WERI-Rb-1 (cell line): ENCODE results near the gene AFTPH.
"Not testable (repeated sequence)": the region's sequence is repeated elsewhere in the genome, so short reads cannot be mapped to it uniquely, and the experiment has no call there.

Experiments used
- DNase-seq: peaks from one replicate; pipeline ENCODE4 v3.0.0-alpha.2; 2020
- H3K27ac ChIP-seq: fragments of 250-450 bp; sonication (Bioruptor Pico); 2 replicates; pipeline ENCODE4 v1.5.1; 2020; ENCODE audit warnings: mild to moderate bottlenecking, moderate library complexity
- H3K27me3 ChIP-seq: fragments of 250-450 bp; sonication (Bioruptor Pico); 2 replicates; pipeline ENCODE4 v1.5.1; 2021; ENCODE audit warnings: mild to moderate bottlenecking, low read depth, moderate library complexity; ENCODE audit not compliant: insufficient read depth, severe bottlenecking
- H3K36me3 ChIP-seq: fragments of 250-450 bp; sonication (Bioruptor Pico); 2 replicates; pipeline ENCODE4 v1.5.1; 2020; ENCODE audit warnings: mild to moderate bottlenecking, moderate library complexity
- H3K4me3 ChIP-seq: 2 replicates; pipeline ENCODE4 v1.5.1; 2011; ENCODE audit warnings: low read depth, mild to moderate bottlenecking, control low read depth, low read length
- H3K9me3 ChIP-seq: fragments of 250-450 bp; sonication (Bioruptor Pico); 2 replicates; pipeline ENCODE4 v1.5.1; 2021; ENCODE audit warnings: mild to moderate bottlenecking, moderate library complexity; ENCODE audit not compliant: severe bottlenecking
- TF ChIP-seq, protein P1 (sequence below): IDR thresholded peaks from 2 replicates; pipeline ENCODE4 v1.5.1; 2011; ENCODE audit warnings: low read depth, mild to moderate bottlenecking, control low read depth, inconsistent platforms, low read length

AFTPH gene

DNA sequence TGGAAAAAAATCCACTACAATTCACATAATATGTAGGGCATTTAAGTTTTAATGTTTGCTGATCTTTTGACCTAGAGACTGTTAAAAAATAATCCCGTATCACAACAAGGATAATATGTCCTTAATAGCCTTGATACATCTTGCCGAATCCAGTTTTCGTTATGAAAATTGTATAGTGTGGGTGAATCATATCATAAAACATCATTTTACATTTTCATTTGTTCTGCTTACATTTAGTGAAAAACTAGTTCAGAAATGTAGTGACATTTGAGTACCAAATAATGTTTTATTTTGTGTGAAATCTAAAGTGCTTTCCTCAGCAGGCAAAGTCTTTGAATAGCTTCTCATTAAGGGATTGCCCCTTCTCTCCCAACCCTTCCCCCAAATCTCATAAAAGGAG, 1.9 kb downstream of the AFTPH start:
- no peak overlapping the region for H3K27ac ChIP-seq
- no peak for DNase-seq
- H3K27me3 ChIP-seq: no peaks in the 10 kb centered on the region
- TF ChIP-seq, protein P1, sequence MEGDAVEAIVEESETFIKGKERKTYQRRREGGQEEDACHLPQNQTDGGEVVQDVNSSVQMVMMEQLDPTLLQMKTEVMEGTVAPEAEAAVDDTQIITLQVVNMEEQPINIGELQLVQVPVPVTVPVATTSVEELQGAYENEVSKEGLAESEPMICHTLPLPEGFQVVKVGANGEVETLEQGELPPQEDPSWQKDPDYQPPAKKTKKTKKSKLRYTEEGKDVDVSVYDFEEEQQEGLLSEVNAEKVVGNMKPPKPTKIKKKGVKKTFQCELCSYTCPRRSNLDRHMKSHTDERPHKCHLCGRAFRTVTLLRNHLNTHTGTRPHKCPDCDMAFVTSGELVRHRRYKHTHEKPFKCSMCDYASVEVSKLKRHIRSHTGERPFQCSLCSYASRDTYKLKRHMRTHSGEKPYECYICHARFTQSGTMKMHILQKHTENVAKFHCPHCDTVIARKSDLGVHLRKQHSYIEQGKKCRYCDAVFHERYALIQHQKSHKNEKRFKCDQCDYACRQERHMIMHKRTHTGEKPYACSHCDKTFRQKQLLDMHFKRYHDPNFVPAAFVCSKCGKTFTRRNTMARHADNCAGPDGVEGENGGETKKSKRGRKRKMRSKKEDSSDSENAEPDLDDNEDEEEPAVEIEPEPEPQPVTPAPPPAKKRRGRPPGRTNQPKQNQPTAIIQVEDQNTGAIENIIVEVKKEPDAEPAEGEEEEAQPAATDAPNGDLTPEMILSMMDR: no peak
- no peaks in the 10 kb centered on the region for H3K9me3 ChIP-seq
- H3K36me3 ChIP-seq: peaks cover 3% of the 10 kb centered on the region; the same call in 1 of the 2 replicates
- no peak overlapping the region for H3K4me3 ChIP-seq

DNA sequence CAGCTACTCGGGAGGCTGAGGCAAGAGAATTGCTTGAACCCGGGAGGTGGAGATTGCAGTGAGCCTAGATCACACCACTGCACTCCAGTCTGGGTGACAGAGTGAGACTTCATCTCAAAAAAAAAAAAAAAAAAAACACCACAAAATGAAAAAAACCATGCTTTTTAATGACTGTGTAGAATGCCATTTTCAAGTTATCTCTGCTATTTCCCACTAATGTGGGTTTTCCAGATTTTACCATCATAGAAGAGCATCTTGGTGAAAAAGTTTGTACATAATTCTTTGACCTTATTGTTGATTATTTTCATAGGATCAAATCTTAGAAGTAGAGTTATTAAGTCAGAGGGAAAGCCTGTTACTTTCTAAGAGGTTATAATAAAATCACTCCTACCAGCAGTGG, 6.8 kb downstream of the AFTPH start:
- not testable (repeated sequence) for H3K27me3 ChIP-seq, H3K36me3 ChIP-seq, H3K4me3 ChIP-seq, DNase-seq, H3K27ac ChIP-seq, H3K9me3 ChIP-seq

DNA sequence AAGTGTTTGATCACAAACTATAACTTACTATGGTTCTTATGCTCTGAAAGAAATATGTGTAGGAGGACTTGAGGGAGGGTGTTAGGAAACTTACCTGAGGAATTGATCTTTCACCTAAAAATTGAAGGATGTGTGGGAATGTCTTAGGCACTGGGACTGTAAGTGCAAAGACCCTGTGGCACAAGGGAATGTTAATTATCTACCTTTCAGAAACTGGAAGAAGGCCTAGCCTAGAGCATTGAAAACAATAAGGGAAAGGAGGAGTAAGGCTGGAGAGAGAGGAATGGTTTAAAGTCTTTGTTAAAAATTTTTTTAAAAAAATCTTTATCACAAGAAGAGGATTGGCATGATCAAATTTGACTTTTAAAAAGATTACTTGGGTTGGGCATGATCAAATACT, 7.9 kb downstream of the AFTPH start:
- no peaks in the 10 kb centered on the region for H3K9me3 ChIP-seq
- TF ChIP-seq, protein P1: no peak
- H3K27me3 ChIP-seq: no peaks in the 10 kb centered on the region
- no peak for DNase-seq
- no peak overlapping the region for H3K4me3 ChIP-seq
- H3K36me3 ChIP-seq: no peaks in the 10 kb centered on the region; the same call in 1 of the 2 replicates
- H3K27ac ChIP-seq: no peak overlapping the region

DNA sequence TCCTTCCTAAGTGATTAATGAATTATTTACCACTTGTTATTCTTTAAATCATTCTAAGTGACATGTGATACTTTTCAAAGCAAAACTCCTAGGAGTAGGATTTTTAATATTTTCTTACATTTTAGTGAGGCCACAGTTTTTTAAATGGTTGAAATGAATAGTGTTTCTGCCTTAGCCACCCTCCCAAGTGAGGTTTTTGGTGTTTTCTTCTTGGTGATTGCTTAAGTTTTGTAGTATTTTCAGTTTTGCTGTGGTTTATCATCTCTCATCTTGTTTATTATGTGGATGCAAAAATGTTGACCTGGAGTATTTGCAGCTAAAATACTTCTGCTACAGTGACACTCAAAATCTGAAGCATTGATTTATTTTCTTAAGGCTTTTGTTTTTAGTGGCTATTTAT, 9.8 kb downstream of the AFTPH start:
- DNase-seq: no peak
- Histone ChIP-seq H3K27me3 (no peaks in the 10 kb centered on the region), H3K9me3 (no peaks in the 10 kb centered on the region), H3K27ac (no peak overlapping the region), H3K4me3 (no peak overlapping the region), H3K36me3 (no peaks in the 10 kb centered on the region)
- TF ChIP-seq, protein P1: no peak

DNA sequence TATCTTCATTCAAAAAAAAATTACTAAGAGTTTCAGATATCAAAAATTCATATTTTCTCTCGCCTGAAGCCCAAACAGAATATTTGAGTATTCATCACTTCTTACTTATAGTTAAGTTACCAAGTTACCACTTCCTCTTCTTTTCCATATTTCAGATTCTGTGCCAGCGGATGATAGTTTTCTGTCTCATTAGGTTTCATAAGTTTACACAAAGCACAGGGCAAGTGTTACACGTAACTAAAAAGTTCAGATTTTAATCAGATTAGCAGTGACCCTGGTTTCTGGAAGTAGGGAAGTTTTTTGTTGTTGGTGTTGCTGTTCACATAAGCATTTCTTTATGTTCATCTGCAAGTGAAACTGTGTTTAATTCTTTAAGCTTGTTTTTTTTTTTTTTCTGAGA, 10.2 kb downstream of the AFTPH start:
- no peaks in the 10 kb centered on the region for H3K9me3 ChIP-seq
- H3K27ac ChIP-seq: no peak overlapping the region
- no peaks in the 10 kb centered on the region for H3K36me3 ChIP-seq
- no peaks in the 10 kb centered on the region for H3K27me3 ChIP-seq
- DNase-seq: no peak
- TF ChIP-seq, protein P1: no peak
- H3K4me3 ChIP-seq: no peak overlapping the region

DNA sequence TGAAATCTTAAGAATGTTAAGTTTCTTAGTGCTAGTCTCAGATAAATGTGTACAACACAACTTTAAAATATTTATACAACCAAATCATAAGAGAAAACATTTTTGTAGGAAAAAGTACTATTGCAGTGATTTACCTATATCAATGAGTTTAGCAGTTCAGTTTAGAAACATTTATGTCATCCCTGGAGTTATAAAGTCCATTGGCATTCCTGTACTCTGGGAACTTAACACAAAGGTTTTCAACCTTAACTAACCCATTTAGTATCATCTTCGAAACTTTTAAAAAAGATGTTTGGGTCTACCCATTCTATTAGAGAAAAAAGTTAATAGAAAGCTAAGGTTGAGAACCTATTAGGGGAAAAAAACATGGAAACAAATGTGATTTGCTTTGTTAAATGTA, 10.9 kb downstream of the AFTPH start:
- DNase-seq: no peak
- no peak overlapping the region for H3K4me3 ChIP-seq

More for the DNA sequence above, 10.9 kb downstream of the AFTPH start:
- Histone ChIP-seq H3K27ac (no peak overlapping the region), H3K36me3 (no peaks in the 10 kb centered on the region), H3K9me3 (no peaks in the 10 kb centered on the region), H3K27me3 (no peaks in the 10 kb centered on the region)
- TF ChIP-seq, protein P1: no peak
